Stimulated activated CD4-positive, alpha-beta T cell treated with anti-CD3 and anti-CD28 coated beads, Interleukin-15, amount 100 ng/mL, for 24 hours (primary cell): ENCODE data around the gene FBXO9.
A peak's percentile ranks its signal among the peaks of the same experiment; 100 is the strongest.
"Not testable (repeated sequence)": the region's sequence is repeated elsewhere in the genome, so short reads cannot be mapped to it uniquely, and the experiment has no call there.

Experiments
- DNase-seq: peaks from one replicate; pipeline ENCODE4 v3.0.0-alpha.2; 2020

FBXO9 gene

DNA sequence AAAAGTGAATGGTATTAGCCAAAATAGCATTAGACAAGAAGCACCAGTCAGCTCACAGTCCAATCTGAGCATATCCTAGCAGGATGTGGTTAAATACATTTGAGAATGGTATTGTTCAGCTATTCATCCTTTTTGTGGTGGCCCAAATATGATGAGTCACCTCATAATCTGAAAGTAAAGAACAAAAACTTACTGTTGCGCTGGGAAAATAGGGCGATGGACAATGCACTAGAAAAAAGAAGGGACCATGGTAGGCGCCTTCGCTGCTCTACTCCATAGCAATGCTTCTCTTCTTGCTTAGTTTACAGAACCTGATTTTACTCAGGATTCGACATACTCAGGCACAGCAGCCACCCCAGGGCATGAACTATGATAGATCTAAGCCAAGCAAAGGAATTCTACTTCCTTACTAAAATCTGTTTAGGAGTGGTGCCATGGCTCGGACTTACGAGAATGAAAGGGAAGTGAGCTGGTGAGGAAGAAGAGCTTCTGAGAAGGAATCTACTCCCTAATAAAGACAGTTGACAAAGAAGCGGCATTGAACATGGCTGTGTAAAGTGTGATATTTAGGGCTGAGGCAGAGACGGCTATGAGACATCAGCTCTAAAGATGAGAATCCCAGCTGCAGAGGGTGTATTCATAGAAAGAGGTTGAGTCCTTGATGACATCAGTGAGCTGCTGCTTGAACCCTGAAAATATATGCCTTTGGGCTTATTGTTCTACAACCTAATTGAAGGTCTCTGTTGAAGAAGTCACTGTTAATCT, 16.6 kb upstream of the FBXO9 start:
- DNase-seq = no peak

DNA sequence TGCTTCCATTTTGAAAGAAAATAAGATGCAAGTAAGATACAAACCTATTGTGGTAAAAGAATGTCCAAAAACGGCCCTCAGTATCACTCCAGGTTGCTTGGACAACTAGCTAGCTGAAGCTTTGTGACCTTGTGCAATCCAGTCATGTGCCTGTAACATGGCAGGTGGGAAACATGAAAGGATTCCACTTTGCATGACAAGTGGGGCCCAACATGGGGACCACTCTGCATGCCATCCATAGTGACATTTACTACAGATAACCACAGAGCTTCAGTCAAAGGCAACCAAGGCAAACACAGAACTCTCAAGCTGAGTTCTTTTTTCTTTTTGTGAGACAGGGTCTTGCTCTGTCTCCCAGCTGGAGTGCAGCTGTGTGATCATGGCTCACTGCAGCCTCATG, 15.8 kb upstream of the FBXO9 start:
- DNase-seq = no peak

DNA sequence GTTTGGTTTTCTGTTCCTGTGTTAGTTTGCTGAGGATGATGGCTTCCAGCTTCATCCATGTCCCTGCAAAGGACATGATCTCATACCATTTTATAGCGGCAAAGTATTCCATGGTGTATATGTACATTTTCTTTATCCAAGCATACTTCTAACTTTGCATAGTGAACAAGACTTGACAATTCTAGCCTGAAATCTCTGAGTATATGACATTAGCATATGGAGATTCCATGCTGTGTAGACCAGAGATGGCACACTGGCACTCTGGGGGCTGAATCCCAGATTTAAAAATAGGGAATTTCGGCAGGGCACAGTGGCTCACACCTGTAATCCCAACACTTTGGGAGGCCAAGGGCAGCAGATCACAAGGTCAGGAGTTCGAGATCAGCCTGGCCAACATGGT, 13.1 kb upstream of the FBXO9 start:
- DNase-seq = not testable (repeated sequence)

DNA sequence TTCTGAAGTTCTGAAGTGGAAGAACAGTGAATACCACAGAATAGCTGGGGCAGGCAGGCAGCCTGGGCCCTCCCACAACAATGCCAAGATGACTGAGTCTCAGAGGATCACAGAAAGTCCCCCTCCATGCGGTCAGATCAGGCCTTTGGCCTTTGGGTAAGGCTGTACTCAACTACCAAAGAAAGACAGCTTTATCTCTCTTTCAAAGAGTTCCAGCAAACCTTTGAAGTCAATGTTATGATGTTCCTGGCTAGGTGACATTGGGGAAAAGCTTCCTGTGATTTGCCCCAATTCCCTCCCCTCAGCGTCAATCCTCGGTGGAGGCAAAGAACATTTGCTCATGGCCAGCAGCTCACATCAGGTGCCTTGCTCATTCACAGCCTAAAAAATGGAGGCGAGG, 10.7 kb upstream of the FBXO9 start:
- DNase-seq = no peak

DNA sequence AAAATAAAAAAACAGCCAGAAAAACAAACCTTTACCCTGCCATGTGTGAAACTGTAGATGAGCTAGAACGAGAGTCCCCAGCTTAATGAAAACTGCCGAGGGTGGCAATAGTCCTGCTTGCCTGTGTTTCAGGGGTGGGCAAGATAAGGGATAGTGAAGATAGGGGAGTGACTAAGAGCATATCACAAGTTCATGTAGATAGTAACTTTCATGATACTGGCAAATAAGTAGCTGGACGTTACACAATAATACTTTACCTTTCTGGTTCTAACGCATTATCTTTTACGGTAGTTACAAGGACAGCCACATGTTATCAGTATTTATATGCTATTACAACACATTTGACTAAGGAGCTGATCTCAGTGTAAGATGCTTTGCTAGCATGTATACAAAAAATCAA, 9.3 kb upstream of the FBXO9 start:
- no peak for DNase-seq

DNA sequence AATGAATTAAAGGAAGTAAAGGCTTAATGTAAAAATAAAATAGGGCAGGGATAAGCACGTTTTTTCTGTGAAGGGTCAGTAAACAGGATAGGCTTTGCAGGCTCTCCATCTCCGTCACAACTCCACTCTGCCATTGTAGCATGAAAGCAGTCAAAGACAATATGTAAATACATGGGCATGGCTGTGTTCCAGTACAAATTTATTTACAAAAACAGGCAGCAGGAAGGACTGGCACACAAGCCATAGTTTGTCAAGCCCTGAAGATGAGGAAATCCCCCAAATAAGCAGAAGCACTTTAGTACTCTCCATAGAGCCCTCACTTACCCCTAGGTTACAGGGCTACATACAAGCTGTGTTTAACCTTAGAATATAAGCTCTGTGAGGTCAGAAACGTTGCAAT, 8.9 kb upstream of the FBXO9 start:
- no peak for DNase-seq

DNA sequence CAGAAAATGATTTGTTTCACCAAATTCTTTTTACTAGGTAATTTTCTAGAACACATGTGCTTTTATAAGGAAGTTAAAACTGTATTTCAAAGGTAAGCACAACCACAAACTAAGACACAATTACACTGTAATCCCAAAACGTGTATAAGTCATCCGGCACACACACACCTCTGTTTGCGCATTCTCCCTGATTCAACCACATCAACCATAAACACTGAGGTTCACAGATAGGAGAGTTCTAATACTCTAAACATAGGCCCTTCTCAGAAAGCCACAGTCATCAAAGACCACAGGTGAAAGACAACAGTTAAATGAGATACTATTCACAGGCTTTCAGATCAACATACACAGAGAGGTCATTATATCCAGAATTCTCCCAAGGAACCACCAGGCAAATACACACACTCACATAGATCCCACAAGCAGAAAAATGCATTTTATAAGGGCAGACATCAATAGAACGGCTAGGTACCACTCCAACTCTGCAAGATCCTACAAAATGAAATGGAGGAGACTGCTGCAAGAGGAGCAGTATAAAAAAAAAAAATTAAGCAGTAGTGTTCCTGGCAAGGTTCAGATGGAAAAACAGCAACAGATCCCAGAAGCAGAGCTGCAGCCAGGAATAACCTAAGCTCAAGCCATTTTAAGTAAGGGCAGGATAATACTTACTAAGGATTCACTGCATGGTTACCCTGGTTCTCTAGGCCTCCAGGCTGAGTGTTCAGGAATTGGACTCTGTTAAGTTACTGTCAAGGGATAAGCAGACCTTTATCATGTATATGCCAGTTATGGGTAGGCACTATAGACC, 6.6 kb upstream of the FBXO9 start:
- no peak for DNase-seq

DNA sequence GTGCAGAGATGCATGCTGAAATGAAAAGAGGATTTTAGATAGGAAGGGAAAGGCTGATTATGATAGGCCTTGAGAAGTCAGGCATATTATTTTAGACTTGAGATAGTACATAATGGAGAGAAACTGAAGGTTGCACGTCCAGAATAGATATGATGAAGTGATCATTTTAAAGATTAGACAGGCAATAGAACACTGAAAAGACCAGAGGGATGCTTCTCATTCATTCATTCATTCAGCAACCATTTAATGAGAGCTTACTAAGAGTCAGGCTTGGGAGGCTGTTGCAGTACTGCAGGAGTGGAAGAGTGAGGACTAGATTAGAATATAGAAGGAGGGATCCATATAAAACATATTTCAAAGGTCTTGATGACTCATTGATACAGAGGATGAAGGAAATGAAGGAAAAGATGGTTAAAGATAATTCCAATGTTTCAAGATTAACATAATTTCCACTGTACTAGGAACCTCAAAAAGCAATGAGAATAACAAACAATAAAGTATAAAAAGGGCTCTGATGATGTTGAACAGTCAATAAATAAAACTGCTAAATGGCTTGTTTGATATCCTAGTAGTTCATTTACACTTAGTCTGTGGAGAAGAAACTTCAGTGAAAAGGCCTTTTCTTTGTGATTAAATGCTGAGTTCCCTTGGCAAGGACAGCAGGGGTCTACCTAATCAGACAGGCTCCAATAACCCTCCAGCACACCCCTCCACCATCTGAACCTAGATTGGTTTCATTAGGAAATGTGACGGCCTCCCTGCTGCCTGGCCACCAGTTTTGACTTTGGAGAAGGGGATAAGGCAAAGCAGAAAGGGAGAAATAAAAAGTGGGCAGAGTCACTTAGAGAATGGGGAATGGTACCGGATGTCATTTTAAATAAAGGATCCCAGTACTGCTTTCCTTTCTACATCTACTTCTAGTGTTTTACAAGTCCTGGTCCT, 5.3 kb upstream of the FBXO9 start:
- no peak for DNase-seq

DNA sequence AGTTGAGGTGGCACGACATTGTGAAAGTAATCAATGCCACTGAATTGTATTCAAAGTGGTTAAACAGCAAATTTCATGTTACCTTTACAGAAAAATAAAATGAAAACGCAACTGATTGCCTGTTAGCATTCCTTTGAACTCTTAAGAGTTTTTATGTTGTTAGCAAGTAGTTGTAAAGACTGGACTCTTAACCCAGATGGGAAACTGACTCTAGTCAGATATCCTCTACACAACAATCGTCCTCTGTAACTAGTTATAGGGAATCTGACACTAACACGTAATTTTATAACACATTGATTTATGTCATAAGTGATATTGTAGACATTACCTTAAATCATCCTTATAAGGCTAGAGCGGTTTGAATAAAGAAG, 3.0 kb upstream of the FBXO9 start:
- DNase-seq = no peak

DNA sequence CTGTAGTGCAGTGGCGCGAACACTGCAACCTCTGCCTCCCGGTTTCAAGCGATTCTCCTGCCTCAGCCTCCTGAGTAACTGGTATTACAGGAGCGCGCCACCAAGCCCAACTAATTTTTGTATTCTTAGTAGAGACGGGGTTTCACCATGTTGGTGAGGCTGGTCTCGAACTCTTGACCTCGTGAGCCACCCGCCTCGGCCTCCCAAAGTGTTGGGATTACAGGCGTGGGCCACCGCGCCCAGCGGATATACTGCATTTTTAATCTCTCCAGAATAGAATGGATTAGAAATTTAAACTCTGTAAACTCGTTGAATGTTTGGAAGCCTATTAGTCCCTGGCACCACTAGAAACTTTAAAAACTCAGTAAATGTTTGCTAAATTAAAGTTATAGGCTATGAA, 949 bp upstream of the FBXO9 start:
- DNase-seq = peak; percentile 7

DNA sequence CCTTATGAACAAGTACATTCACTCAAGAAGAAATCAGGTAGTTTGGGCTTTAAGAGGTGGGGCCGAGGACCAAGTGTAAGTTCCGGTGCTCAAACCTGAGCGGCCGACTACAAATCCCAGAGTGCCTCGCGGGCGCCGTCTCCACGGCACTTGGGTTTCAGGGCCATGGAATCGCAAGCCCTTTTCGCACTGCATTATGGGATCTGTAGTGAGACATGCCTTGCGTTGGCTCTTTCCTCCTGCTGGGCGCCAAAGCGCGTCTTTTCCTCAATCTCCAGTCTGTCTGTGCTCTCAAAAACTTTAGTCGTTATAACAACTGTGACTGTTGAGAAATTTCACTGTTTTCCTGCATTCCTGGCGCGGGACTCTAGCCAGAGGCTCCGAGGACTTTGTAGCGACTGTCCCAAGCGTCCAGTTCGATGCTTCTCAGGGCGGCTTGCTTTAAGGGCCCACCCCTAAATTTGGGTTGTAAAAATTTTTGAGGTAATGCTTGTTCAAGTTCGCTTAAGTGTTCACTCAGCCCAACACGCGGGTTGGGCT, 408 bp upstream of the FBXO9 start:
- peak; percentile 96 for DNase-seq

DNA sequence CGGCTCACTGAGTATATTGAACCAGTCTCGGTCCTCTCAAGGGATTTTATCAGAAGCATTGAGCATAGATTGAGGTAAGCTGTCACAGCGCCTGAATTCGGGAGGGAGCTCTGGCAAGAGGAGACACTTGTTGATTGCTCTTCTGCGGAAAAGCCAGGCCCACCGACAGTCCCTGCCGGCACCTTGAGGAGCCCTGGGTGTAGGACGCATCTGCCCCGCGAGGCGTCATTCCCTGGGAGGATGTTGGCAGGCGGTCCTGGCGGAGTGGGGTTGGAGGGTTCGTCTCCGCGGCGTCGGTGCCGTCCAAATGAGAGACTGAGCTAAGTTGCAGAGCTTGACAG, 843 bp downstream of the FBXO9 start:
- peak; percentile 65 for DNase-seq

DNA sequence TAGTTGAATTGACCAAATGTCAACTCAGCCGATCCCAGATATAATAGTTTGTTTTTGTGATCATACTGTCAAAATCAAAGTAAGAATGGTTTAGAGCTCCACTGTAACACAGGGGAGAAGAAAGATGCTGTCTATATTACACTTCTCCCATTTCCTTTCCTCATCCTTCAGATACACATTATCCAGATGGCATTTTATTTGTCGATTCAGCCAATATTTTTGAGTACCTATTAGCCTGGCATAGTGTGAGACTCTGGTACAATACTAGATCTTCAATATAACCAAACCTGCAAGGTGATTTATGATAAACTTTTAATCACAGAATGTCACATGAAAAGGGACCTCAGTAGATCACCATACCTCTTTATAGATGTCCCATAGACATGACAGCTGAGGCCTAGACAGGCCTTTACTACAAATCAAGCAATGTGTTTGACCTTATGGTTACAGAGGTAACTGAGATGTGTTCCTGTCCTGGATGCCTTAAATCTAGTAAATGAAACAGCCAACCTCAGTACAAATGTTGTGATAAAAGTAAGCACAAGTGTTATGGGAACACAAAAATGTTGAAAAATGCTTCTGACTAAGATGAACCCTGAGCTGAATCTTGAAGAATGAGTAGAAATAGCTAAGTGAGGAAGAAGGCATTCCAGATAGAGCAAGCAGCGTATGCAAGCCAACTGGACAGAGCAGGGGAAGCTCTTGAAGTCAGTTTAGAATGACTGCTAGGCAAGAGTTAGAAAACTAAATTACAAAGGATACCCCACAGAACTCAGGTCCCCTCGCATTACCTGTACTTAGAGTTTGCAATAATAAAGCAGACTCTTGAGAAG, 1.9 kb downstream of the FBXO9 start:
- no peak for DNase-seq

DNA sequence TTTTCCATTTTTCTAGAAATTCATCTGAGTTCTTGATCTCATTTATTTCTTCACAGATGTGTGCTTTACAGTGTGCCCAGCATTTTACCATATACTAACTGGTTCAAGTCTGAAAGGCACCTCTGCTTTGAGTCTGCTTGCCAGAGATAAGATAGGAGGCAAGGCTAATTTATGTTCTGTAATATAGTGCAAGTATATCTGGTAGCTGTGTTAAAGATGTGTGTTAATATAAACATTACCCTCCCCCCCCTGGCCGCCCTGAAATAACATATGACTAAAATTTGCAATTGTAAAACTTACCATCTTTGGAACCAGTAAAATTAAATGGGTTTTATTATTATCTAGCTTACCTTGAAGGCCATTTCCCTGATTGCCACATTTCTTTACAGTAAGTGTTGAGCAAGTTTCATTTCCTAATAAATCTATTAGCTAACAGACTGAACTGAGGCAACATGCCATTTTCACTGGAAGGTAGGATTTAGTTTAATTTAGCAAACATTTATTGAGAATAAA, 2.7 kb downstream of the FBXO9 start:
- no peak for DNase-seq

DNA sequence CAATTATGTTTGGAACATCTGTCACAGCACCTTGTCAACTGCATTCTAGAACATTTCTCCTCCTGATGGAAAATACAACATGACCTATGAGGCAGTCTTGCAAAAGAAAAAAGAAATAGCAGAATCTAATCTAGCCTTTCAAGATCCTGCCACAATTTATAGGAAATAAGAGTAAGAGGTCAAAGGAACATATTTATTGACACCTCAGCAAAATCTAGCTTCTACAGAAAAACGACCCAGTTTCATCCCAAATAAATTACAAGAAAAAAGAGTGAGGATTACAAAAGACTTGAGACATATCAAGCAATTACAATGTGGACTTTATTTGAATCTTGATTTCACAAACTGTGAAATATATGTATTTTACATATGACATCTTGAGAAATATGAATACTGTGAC, 4.2 kb downstream of the FBXO9 start:
- no peak for DNase-seq

DNA sequence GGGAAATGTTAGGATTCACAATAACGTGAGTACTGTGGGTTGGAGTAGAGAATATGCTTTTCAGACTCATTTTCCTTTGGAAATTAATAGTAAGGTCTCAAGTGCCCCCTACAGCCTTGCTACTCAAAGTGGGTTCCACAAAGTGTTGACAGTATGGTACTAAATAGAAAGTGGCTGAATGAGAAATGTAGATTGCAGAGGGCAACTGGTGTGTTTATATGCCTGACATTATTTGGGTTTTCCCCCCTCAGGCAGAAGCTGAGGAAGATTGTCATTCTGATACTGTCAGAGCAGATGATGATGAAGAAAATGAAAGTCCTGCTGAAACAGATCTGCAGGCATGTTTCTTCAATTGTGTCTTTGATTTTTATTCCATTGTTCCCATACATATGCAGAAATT, 5.6 kb downstream of the FBXO9 start:
- DNase-seq = peak; percentile 22

DNA sequence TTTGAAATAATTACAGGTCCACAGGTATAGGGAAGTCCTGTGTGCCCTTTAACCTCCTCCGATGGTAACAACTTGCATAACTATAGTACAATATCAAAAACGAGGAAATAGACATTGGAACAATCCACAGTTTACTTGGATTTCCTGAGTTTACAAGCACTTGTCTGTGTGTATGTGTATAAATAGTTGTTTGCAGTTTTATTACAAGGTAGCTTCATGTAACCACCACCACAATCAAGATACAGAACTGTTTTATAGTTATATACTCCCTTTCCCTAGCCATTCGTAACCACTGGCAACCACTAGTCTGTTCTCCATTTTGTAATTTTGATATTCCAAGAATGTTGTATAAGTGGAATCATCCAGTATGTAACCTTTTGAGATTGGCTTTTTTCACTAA, 9.1 kb downstream of the FBXO9 start:
- DNase-seq = no peak

DNA sequence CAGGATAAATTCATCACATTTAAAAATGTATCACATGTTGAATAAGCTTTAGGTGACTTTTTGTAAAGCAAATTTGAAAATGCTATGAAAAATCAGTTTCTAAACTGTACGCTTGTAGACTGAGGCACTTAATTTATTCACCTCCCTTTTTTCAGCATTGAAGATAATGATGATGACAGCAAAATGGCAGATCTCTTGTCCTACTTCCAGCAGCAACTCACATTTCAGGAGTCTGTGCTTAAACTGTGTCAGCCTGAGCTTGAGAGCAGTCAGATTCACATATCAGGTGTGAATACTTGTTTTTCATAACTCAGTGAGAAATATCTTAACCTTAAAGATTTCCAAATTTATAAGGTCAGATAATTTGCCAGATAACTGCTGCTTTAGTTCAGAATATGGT, 15.6 kb downstream of the FBXO9 start:
- no peak for DNase-seq

DNA sequence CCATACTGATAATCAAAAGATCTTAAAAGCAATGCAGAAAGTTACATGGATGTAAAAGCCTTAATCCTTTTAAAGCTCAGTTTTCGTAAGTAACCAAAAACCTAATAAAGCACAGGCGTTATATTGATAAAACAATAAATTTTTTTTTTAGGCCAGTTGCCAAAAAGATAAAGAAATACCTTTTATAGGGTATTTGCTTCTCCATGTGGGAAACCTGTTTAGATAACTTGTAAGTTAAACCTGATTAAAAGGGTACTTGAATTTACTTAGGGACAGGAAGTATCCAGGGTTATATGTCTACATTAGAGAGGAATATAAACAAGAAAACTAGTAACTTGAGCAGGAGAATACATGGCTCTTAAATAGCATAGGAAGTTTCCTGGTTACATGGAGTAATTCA, 21.1 kb downstream of the FBXO9 start:
- DNase-seq = no peak

DNA sequence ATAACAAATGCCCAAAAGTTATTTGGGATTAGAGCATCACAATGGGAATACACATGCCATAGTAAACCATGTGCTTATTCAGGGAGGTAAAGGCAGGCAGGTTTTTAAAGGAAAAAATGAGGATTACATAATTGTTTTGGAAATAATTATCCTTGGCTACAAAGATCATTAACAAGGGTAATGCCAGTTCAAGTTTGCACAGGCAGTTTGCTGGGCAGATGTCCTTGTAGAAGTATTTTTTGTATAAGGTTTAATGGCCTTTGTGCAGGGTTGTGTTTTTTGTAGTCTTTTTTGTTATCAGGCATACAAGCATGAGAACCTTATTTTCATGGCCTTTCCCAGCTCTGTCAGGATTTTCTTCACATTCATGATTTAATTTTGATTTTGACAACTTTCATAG, 24.7 kb downstream of the FBXO9 start:
- DNase-seq = no peak

DNA sequence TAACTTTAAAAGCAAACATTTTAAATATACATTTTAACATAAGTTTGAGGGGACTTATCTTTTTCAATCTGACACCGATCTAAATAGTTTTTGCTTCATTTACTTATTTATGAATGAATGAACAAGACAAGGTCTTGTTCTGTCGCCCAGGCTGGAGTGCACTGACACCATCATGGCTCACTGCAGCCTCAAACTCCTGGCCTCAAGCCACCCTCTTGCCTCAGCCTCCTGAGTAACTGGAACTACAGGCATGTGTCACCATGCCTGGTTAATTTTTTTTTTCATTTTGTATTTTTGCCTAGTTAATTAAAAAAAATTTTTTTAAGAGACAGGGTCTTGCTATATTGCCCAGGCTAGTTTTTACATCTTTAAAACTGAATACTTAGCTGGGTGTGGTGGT, 25.4 kb downstream of the FBXO9 start:
- DNase-seq = no peak

DNA sequence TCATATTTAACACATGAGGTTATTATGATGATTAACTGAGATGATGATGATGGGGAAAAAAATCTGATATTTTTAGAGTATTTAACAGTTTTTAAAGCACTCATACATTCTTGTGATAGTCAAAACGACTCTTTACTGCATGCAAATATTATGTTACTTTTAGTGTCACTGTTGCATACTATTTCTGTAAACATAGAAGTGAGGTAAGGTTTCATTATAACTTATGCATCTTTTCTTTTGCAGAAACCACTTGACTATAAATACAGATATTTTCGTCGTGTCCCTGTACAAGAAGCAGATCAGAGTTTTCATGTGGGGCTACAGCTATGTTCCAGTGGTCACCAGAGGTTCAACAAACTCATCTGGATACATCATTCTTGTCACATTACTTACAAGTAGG, 30.1 kb downstream of the FBXO9 start:
- DNase-seq = no peak
